ENCODE measurements around the gene PLD2.

Gene PLD2

GRCh38 chr17:4837471-4838308 lies 30.7 kb downstream of the PLD2 start:
- Histone ChIP-seq H3K4me1 (ENCODE audit: insufficient read depth, low read length) (peaks cover 29% of the 10 kb centered on the region), H3K36me3 (ENCODE audit: insufficient read depth, low read length) (no peaks in the 10 kb centered on the region), H3K27me3 (ENCODE audit: control insufficient read depth in 1 of 2, insufficient read depth in 2 of 2, low read length in 2 of 2) (no peaks in the 10 kb centered on the region), H3K9ac (ENCODE audit: low read length) (no peak overlapping the region), H3K27ac (ENCODE audit: low read depth, low read length) (no peak overlapping the region), H3K9me3 (ENCODE audit: low read length) (no peaks in the 10 kb centered on the region), H3K4me3 (ENCODE audit: low read depth in 1 of 2, low read length in 2 of 2) (no peak overlapping the region)

GRCh38 chr17:4838309-4838785 lies 31.4 kb downstream of the PLD2 start:
- Histone ChIP-seq H3K27ac (ENCODE audit: low read depth, low read length) (no peak overlapping the region), H3K36me3 (ENCODE audit: insufficient read depth, low read length) (no peaks in the 10 kb centered on the region), H3K9me3 (ENCODE audit: low read length) (no peaks in the 10 kb centered on the region), H3K4me1 (ENCODE audit: insufficient read depth, low read length) (peaks cover 29% of the 10 kb centered on the region), H3K27me3 (ENCODE audit: control insufficient read depth in 1 of 2, insufficient read depth in 2 of 2, low read length in 2 of 2) (no peaks in the 10 kb centered on the region), H3K4me3 (ENCODE audit: low read depth in 1 of 2, low read length in 2 of 2) (no peak overlapping the region), H3K9ac (ENCODE audit: low read length) (no peak overlapping the region)

- peaks cover 24% of the 10 kb centered on the region for H3K4me1 ChIP-seq (ENCODE audit: insufficient read depth, low read length)
- H3K27ac ChIP-seq (ENCODE audit: low read depth, low read length), result no peak overlapping the region
- no peaks in the 10 kb centered on the region for H3K9me3 ChIP-seq (ENCODE audit: low read length)
- H3K27me3 ChIP-seq (ENCODE audit: control insufficient read depth in 1 of 2, insufficient read depth in 2 of 2, low read length in 2 of 2), result no peaks in the 10 kb centered on the region
- no peak overlapping the region for H3K4me3 ChIP-seq (ENCODE audit: low read depth in 1 of 2, low read length in 2 of 2)
- no peaks in the 10 kb centered on the region for H3K36me3 ChIP-seq (ENCODE audit: insufficient read depth, low read length)
- H3K9ac ChIP-seq (ENCODE audit: low read length), result no peak overlapping the region
These were observed 32.3 kb downstream of the PLD2 start for GRCh38 chr17:4839221-4839620.

GRCh38 chr17:4839965-4840892 lies 33.3 kb downstream of the PLD2 start:
- Histone ChIP-seq H3K4me3 (ENCODE audit: low read depth in 1 of 2, low read length in 2 of 2) (no peak overlapping the region), H3K27ac (ENCODE audit: low read depth, low read length) (no peak overlapping the region), H3K9me3 (ENCODE audit: low read length) (no peaks in the 10 kb centered on the region), H3K36me3 (ENCODE audit: insufficient read depth, low read length) (no peaks in the 10 kb centered on the region), H3K9ac (ENCODE audit: low read length) (no peak overlapping the region), H3K4me1 (ENCODE audit: insufficient read depth, low read length) (peaks cover 16% of the 10 kb centered on the region), H3K27me3 (ENCODE audit: control insufficient read depth in 1 of 2, insufficient read depth in 2 of 2, low read length in 2 of 2) (no peaks in the 10 kb centered on the region)

- H3K4me1 ChIP-seq (ENCODE audit: insufficient read depth, low read length), result peaks cover 16% of the 10 kb centered on the region
These were observed 33.9 kb downstream of the PLD2 start for GRCh38 chr17:4840893-4841242.

DNA sequence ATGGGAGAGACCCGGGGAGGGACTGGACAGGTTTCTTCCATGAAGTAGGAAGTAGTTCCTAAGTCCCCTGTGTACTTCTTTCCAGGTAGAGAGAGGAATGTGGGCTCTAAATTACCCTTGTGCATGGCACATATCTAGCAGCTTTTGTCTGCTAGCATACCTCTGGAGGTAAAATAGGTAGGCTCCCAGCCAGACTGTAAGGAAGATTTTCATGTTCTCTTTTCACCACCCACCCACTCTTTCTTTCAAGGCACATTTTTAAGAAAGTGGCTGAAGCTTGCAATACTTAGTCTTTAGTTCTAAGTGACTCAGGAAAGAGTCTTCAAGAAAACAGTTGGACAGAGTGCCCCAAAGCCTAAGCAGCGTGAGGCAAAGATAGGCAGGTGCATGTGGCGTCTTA lies 35.4 kb downstream of the PLD2 start:
- Histone ChIP-seq H3K9me3 (ENCODE audit: low read length) (no peaks in the 10 kb centered on the region), H3K27me3 (ENCODE audit: control insufficient read depth in 1 of 2, insufficient read depth in 2 of 2, low read length in 2 of 2) (no peaks in the 10 kb centered on the region), H3K36me3 (ENCODE audit: insufficient read depth, low read length) (peaks cover 8% of the 10 kb centered on the region), H3K9ac (ENCODE audit: low read length) (no peak overlapping the region), H3K4me1 (ENCODE audit: insufficient read depth, low read length) (peaks cover 12% of the 10 kb centered on the region), H3K4me3 (ENCODE audit: low read depth in 1 of 2, low read length in 2 of 2) (no peak overlapping the region), H3K27ac (ENCODE audit: low read depth, low read length) (no peak overlapping the region)

More at GRCh38 chr17:4840893-4841242, 33.9 kb downstream of the PLD2 start:
- H3K9me3 ChIP-seq (ENCODE audit: low read length), result no peaks in the 10 kb centered on the region
- no peak overlapping the region for H3K9ac ChIP-seq (ENCODE audit: low read length)
- H3K36me3 ChIP-seq (ENCODE audit: insufficient read depth, low read length), result no peaks in the 10 kb centered on the region
- no peak overlapping the region for H3K27ac ChIP-seq (ENCODE audit: low read depth, low read length)
- no peak overlapping the region for H3K4me3 ChIP-seq (ENCODE audit: low read depth in 1 of 2, low read length in 2 of 2)
- no peaks in the 10 kb centered on the region for H3K27me3 ChIP-seq (ENCODE audit: control insufficient read depth in 1 of 2, insufficient read depth in 2 of 2, low read length in 2 of 2)

GRCh38 chr17:4843321-4844000 lies 36.5 kb downstream of the PLD2 start:
- Histone ChIP-seq H3K27me3 (ENCODE audit: control insufficient read depth in 1 of 2, insufficient read depth in 2 of 2, low read length in 2 of 2) (no peaks in the 10 kb centered on the region), H3K27ac (ENCODE audit: low read depth, low read length) (no peak overlapping the region), H3K4me1 (ENCODE audit: insufficient read depth, low read length) (peaks cover 1% of the 10 kb centered on the region)

GRCh38 chr17:4845118-4845517 lies 38.2 kb downstream of the PLD2 start:
- peaks cover 8% of the 10 kb centered on the region for H3K36me3 ChIP-seq (ENCODE audit: insufficient read depth, low read length)
- no peaks in the 10 kb centered on the region for H3K27me3 ChIP-seq (ENCODE audit: control insufficient read depth in 1 of 2, insufficient read depth in 2 of 2, low read length in 2 of 2)
- H3K9me3 ChIP-seq (ENCODE audit: low read length), result no peaks in the 10 kb centered on the region
- no peak overlapping the region for H3K9ac ChIP-seq (ENCODE audit: low read length)
- H3K4me1 ChIP-seq (ENCODE audit: insufficient read depth, low read length), result no peaks in the 10 kb centered on the region
- H3K27ac ChIP-seq (ENCODE audit: low read depth, low read length), result no peak overlapping the region
- no peak overlapping the region for H3K4me3 ChIP-seq (ENCODE audit: low read depth in 1 of 2, low read length in 2 of 2)

More at GRCh38 chr17:4843321-4844000, 36.5 kb downstream of the PLD2 start:
- Histone ChIP-seq H3K9me3 (ENCODE audit: low read length) (no peaks in the 10 kb centered on the region), H3K4me3 (ENCODE audit: low read depth in 1 of 2, low read length in 2 of 2) (no peak overlapping the region), H3K9ac (ENCODE audit: low read length) (no peak overlapping the region), H3K36me3 (ENCODE audit: insufficient read depth, low read length) (peaks cover 8% of the 10 kb centered on the region)

DNA sequence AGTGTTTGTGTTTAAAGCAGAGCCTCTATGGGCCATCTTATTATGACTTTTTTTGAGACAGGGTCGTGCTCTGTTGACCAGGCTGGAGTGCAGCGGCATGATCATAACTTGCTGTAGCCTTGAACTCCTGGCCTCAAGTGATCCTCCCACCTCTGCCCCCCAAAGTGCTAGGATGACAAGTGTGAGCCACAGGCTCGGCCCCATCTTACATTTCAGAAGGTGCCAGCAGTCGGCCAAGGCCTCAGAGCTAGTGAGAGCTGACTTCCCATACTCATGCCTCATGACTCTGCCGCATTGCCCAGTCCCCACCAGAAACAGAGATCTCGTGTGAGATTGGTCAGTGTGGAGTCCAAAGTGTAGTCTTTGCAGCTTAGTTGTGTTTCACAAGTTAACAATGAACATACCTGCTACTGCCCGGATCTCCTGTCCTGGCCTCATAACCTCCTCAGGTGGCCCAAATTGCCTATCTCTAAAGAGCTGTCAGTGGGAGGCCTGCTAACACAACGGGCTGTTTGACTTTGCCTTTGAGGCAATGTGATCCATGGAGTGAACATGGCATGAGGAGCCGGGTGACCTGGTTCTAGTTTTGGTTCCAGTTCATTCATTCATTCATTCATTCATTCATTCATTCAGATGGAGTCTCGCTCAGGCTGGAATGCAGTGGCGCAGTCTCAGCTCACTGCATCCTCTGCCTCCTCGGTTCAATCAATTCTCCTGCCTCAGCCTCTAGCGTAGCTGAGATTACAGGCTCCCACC lies 39.9 kb downstream of the PLD2 start:
- Histone ChIP-seq H3K27ac (ENCODE audit: low read depth, low read length) (no peak overlapping the region), H3K4me1 (ENCODE audit: insufficient read depth, low read length) (no peaks in the 10 kb centered on the region), H3K9ac (ENCODE audit: low read length) (no peak overlapping the region), H3K4me3 (ENCODE audit: low read depth in 1 of 2, low read length in 2 of 2) (no peak overlapping the region), H3K9me3 (ENCODE audit: low read length) (no peaks in the 10 kb centered on the region), H3K36me3 (ENCODE audit: insufficient read depth, low read length) (peaks cover 8% of the 10 kb centered on the region), H3K27me3 (ENCODE audit: control insufficient read depth in 1 of 2, insufficient read depth in 2 of 2, low read length in 2 of 2) (no peaks in the 10 kb centered on the region)

- Histone ChIP-seq H3K4me1 (ENCODE audit: insufficient read depth, low read length) (peaks cover 3% of the 10 kb centered on the region), H3K4me3 (ENCODE audit: low read depth in 1 of 2, low read length in 2 of 2) (no peak overlapping the region), H3K27ac (ENCODE audit: low read depth, low read length) (no peak overlapping the region), H3K9me3 (ENCODE audit: low read length) (no peaks in the 10 kb centered on the region), H3K27me3 (ENCODE audit: control insufficient read depth in 1 of 2, insufficient read depth in 2 of 2, low read length in 2 of 2) (no peaks in the 10 kb centered on the region), H3K36me3 (ENCODE audit: insufficient read depth, low read length) (peaks cover 8% of the 10 kb centered on the region), H3K9ac (ENCODE audit: low read length) (no peak overlapping the region)
These were observed 42.1 kb downstream of the PLD2 start for GRCh38 chr17:4849011-4849536.
